ENCODE data around the gene ZFP36L1. TPM values are rescaled to one million over a fixed set of nuclear protein-coding genes. Genes with fewer than 3 reads are reported as not detected.
A peak's percentile ranks its signal among the peaks of the same experiment; 100 is the strongest.

The ZFP36L1 gene
- total and polyA plus RNA-seq, 10 donors = 65.7 to 443 (median 305) TPM

GRCh38 chr14:68744613-68745012 lies 48.3 kb downstream of the ZFP36L1 start:
- 89 to 94% (median 93%) methylated on average over 12 of the region's 12 CpGs for whole genome bisulfite sequencing, 5 donors
- no peak for DNase-seq
- intact Hi-C loops (cut with DNase I; ENCODE audit: low total_unique reads) = no loop called here
- Histone ChIP-seq H3K27ac (no peak overlapping the region), H3K4me1 (peaks cover 4 to 42% (median 21%) of the 10 kb centered on the region in 6 donors), H3K9me3 (peaks cover 0 to 4% (median 0%) of the 10 kb centered on the region in 8 donors), H3K4me3 (no peak overlapping the region), H3K36me3 (no peaks in the 10 kb centered on the region), H3K27me3 (replicated peaks in 1 of 7) (peaks cover 0 to 7% (median 0%) of the 10 kb centered on the region in 7 donors)
- no peak for TF ChIP-seq CTCF (IDR thresholded peaks at IDR 0.05 in 8 of 11, conservative IDR thresholded peaks at IDR 0.05 in 3 of 11)
- TF ChIP-seq POLR2A (IDR thresholded peaks at IDR 0.05) = no peak
- no peak for TF ChIP-seq POLR2AphosphoS5 (IDR thresholded peaks at IDR 0.05)

GRCh38 chr14:68741839-68742470 lies 50.9 kb downstream of the ZFP36L1 start:
- H3K4me1 ChIP-seq = peaks cover 4 to 57% (median 22%) of the 10 kb centered on the region in 6 donors
- 58 to 60% (median 60%) methylated on average over 6 of the region's 6 CpGs for WGBS, 5 donors
- no peaks in the 10 kb centered on the region for H3K36me3 ChIP-seq
- peaks cover 0 to 4% (median 0%) of the 10 kb centered on the region in 8 donors for H3K9me3 ChIP-seq
- DNase-seq = peak; percentile 83
- peaks cover 0 to 7% (median 0%) of the 10 kb centered on the region in 7 donors for H3K27me3 ChIP-seq (replicated peaks in 1 of 7)
- intact Hi-C loops (cut with DNase I; ENCODE audit: low total_unique reads) = no loop called here
- H3K4me3 ChIP-seq = peak overlapping the region in 1 of 8 donors; percentile 32
- TF ChIP-seq CTCF (IDR thresholded peaks at IDR 0.05 in 8 of 11, conservative IDR thresholded peaks at IDR 0.05 in 3 of 11) (no peak), POLR2AphosphoS5 (IDR thresholded peaks at IDR 0.05) (peak in 1 of 3 donors; percentile 76)
- peak overlapping the region in 5 of 8 donors; percentile 52 to 86 (median 59) for H3K27ac ChIP-seq

- intact Hi-C loops (cut with DNase I; ENCODE audit: low total_unique reads) = no loop called here
- Histone ChIP-seq H3K4me1 (peaks cover 4 to 63% (median 26%) of the 10 kb centered on the region in 6 donors), H3K4me3 (peak overlapping the region in 1 of 8 donors; percentile 32), H3K27me3 (replicated peaks in 1 of 7) (peaks cover 0 to 7% (median 0%) of the 10 kb centered on the region in 7 donors), H3K27ac (peak overlapping the region in 4 of 8 donors; percentile 52 to 86 (median 71)), H3K36me3 (no peaks in the 10 kb centered on the region), H3K9me3 (peaks cover 0 to 4% (median 0%) of the 10 kb centered on the region in 8 donors)
- TF ChIP-seq POLR2A (IDR thresholded peaks at IDR 0.05) (no peak), CTCF (IDR thresholded peaks at IDR 0.05 in 8 of 11, conservative IDR thresholded peaks at IDR 0.05 in 3 of 11) (no peak), POLR2AphosphoS5 (IDR thresholded peaks at IDR 0.05) (no peak)
- no peak for DNase-seq
Observed at GRCh38 chr14:68741477-68741791, 51.4 kb downstream of the ZFP36L1 start.

GRCh38 chr14:68740788-68741476 lies 51.9 kb downstream of the ZFP36L1 start:
- TF ChIP-seq POLR2AphosphoS5 (IDR thresholded peaks at IDR 0.05) (no peak), POLR2A (IDR thresholded peaks at IDR 0.05) (no peak), CTCF (IDR thresholded peaks at IDR 0.05 in 8 of 11, conservative IDR thresholded peaks at IDR 0.05 in 3 of 11) (no peak)
- no peak for DNase-seq
- H3K36me3 ChIP-seq = no peaks in the 10 kb centered on the region
- peaks cover 0 to 7% (median 0%) of the 10 kb centered on the region in 7 donors for H3K27me3 ChIP-seq (replicated peaks in 1 of 7)
- H3K4me3 ChIP-seq = no peak overlapping the region
- peaks cover 4 to 68% (median 28%) of the 10 kb centered on the region in 6 donors for H3K4me1 ChIP-seq
- H3K9me3 ChIP-seq = peaks cover 0 to 4% (median 0%) of the 10 kb centered on the region in 8 donors
- peak overlapping the region in 2 of 8 donors; percentile 83 to 86 for H3K27ac ChIP-seq
- intact Hi-C loops (cut with DNase I; ENCODE audit: low total_unique reads) = no loop called here
- WGBS, 5 donors = 83 to 98% (median 92%) methylated on average over 4 of the region's 4 CpGs

Data from spleen (tissue), 11 donors.